ENCODE measurements around the gene TCP11.
"Not testable (repeated sequence)": the region's sequence is repeated elsewhere in the genome, so short reads cannot be mapped to it uniquely, and the experiment has no call there.

Gene TCP11

GRCh38 chr6:35142588-35143569 is 1.7 kb upstream of the TCP11 start:
- DNase-seq = no peak

GRCh38 chr6:35140639-35141006 is 516 bp downstream of the TCP11 start:
- DNase-seq = no peak

GRCh38 chr6:35139924-35140638 is 1.1 kb downstream of the TCP11 start:
- peak; percentile 29 for DNase-seq

GRCh38 chr6:35139470-35139869 is 1.7 kb downstream of the TCP11 start:
- DNase-seq = no peak

GRCh38 chr6:35138191-35138590 is 2.9 kb downstream of the TCP11 start:
- DNase-seq = not testable (repeated sequence)

GRCh38 chr6:35136185-35136584 is 5.0 kb downstream of the TCP11 start:
- no peak for DNase-seq

- no peak for DNase-seq
These were observed 12.6 kb downstream of the TCP11 start for GRCh38 chr6:35128496-35128895.

GRCh38 chr6:35128042-35128441 is 13.1 kb downstream of the TCP11 start:
- DNase-seq = no peak

GRCh38 chr6:35124356-35124755 is 16.8 kb downstream of the TCP11 start:
- no peak for DNase-seq

GRCh38 chr6:35120746-35121145 is 20.4 kb downstream of the TCP11 start:
- DNase-seq = no peak

GRCh38 chr6:35108309-35108885 is 32.7 kb downstream of the TCP11 start:
- DNase-seq = no peak

- not testable (repeated sequence) for DNase-seq
These were observed 33.4 kb downstream of the TCP11 start for GRCh38 chr6:35107761-35108160.

- DNase-seq = not testable (repeated sequence)
These were observed 33.9 kb downstream of the TCP11 start for GRCh38 chr6:35107208-35107607.

GRCh38 chr6:35106061-35106460 is 35.1 kb downstream of the TCP11 start:
- not testable (repeated sequence) for DNase-seq

GRCh38 chr6:35105078-35105477 is 36.1 kb downstream of the TCP11 start:
- no peak for DNase-seq

GRCh38 chr6:35099116-35099515 is 42.0 kb downstream of the TCP11 start:
- DNase-seq = no peak

GRCh38 chr6:35096129-35096862 is 44.8 kb downstream of the TCP11 start:
- no peak for DNase-seq

GRCh38 chr6:35094183-35094582 is 47.0 kb downstream of the TCP11 start:
- DNase-seq = no peak

GRCh38 chr6:35093783-35094182 is 47.4 kb downstream of the TCP11 start:
- no peak for DNase-seq

- DNase-seq = no peak
These were observed 48.1 kb downstream of the TCP11 start for GRCh38 chr6:35093118-35093445.

GRCh38 chr6:35092362-35093117 is 48.6 kb downstream of the TCP11 start:
- no peak for DNase-seq

Data from central memory CD4-positive, alpha-beta T cell (primary cell).